ENCODE results near the gene LNX1. TPM values are rescaled to one million over a fixed set of nuclear protein-coding genes. Genes with fewer than 3 reads are reported as not detected.

Gene LNX1
- total and polyA plus RNA-seq, 2 of the 13 experiments (the other 11 are each of a cell fraction or from before 2014, with no cell fraction given), result 0.49 TPM

DNA sequence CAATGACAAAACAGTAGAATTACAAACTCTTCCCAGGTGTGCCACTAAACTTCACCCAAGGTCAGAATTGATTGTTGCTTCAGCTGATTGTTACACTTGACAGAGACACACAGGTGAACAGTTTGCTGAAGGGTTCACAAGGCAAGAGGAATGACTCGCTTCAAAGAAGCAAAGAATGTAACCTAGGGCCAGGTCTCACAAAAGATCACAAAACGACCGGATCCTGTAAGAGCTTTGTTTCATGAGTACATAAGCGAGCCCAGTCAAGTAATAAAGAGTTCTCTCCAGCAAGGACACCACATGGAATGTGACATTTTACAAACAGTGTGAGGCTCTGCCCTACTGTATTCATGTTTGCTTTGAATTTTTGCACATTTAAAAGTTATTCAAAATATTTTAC lies 9.1 kb downstream of the LNX1 start (continued):
- TF ChIP-seq PPARG (CRISPR knock-in tag; conservative IDR thresholded peaks at IDR 0.05) (no peak), MED8 (CRISPR knock-in tag; IDR thresholded peaks at IDR 0.05; ENCODE audit: insufficient replicate concordance) (no peak), ARNT (IDR thresholded peaks at IDR 0.05) (no peak), SRSF9 (IDR thresholded peaks at IDR 0.05; ENCODE audit: borderline replicate concordance, insufficient read depth, low read depth, low read length, poor library complexity, severe bottlenecking) (no peak), ZFAT (CRISPR knock-in tag; conservative IDR thresholded peaks at IDR 0.05) (no peak), TOE1 (CRISPR knock-in tag; IDR thresholded peaks at IDR 0.05) (no peak), HOXA9 (CRISPR knock-in tag; IDR thresholded peaks at IDR 0.05; ENCODE audit: borderline replicate concordance) (no peak), ATRX (CRISPR knock-in tag; IDR thresholded peaks at IDR 0.05; ENCODE audit: borderline replicate concordance) (no peak), SRY (CRISPR knock-in tag; IDR thresholded peaks at IDR 0.05) (no peak), HNRNPUL1 (IDR thresholded peaks at IDR 0.05; ENCODE audit: low read depth, low read length) (no peak), ZNF329 (CRISPR knock-in tag; IDR thresholded peaks at IDR 0.05; ENCODE audit: low read depth) (no peak), ZNF530 (CRISPR knock-in tag; IDR thresholded peaks at IDR 0.05; ENCODE audit: low read depth) (no peak), MBNL3 (CRISPR knock-in tag; conservative IDR thresholded peaks at IDR 0.05) (no peak), RCOR2 (CRISPR knock-in tag; IDR thresholded peaks at IDR 0.05) (no peak)
- TF ChIP-seq, protein P1, sequence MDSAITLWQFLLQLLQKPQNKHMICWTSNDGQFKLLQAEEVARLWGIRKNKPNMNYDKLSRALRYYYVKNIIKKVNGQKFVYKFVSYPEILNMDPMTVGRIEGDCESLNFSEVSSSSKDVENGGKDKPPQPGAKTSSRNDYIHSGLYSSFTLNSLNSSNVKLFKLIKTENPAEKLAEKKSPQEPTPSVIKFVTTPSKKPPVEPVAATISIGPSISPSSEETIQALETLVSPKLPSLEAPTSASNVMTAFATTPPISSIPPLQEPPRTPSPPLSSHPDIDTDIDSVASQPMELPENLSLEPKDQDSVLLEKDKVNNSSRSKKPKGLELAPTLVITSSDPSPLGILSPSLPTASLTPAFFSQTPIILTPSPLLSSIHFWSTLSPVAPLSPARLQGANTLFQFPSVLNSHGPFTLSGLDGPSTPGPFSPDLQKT (CRISPR knock-in tag; IDR thresholded peaks at IDR 0.05; ENCODE audit: borderline replicate concordance), result no peak
- TF ChIP-seq, protein P2, sequence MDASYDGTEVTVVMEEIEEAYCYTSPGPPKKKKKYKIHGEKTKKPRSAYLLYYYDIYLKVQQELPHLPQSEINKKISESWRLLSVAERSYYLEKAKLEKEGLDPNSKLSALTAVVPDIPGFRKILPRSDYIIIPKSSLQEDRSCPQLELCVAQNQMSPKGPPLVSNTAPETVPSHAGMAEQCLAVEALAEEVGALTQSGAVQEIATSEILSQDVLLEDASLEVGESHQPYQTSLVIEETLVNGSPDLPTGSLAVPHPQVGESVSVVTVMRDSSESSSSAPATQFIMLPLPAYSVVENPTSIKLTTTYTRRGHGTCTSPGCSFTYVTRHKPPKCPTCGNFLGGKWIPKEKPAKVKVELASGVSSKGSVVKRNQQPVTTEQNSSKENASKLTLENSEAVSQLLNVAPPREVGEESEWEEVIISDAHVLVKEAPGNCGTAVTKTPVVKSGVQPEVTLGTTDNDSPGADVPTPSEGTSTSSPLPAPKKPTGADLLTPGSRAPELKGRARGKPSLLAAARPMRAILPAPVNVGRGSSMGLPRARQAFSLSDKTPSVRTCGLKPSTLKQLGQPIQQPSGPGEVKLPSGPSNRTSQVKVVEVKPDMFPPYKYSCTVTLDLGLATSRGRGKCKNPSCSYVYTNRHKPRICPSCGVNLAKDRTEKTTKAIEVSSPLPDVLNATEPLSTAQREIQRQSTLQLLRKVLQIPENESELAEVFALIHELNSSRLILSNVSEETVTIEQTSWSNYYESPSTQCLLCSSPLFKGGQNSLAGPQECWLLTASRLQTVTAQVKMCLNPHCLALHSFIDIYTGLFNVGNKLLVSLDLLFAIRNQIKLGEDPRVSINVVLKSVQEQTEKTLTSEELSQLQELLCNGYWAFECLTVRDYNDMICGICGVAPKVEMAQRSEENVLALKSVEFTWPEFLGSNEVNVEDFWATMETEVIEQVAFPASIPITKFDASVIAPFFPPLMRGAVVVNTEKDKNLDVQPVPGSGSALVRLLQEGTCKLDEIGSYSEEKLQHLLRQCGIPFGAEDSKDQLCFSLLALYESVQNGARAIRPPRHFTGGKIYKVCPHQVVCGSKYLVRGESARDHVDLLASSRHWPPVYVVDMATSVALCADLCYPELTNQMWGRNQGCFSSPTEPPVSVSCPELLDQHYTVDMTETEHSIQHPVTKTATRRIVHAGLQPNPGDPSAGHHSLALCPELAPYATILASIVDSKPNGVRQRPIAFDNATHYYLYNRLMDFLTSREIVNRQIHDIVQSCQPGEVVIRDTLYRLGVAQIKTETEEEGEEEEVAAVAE (CRISPR knock-in tag; IDR thresholded peaks at IDR 0.05; ENCODE audit: borderline replicate concordance), result no peak
- TF ChIP-seq, protein P3, sequence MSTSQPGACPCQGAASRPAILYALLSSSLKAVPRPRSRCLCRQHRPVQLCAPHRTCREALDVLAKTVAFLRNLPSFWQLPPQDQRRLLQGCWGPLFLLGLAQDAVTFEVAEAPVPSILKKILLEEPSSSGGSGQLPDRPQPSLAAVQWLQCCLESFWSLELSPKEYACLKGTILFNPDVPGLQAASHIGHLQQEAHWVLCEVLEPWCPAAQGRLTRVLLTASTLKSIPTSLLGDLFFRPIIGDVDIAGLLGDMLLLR (CRISPR knock-in tag; IDR thresholded peaks at IDR 0.05), result no peak
- TF ChIP-seq, protein P4, sequence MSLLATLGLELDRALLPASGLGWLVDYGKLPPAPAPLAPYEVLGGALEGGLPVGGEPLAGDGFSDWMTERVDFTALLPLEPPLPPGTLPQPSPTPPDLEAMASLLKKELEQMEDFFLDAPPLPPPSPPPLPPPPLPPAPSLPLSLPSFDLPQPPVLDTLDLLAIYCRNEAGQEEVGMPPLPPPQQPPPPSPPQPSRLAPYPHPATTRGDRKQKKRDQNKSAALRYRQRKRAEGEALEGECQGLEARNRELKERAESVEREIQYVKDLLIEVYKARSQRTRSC (CRISPR knock-in tag; IDR thresholded peaks at IDR 0.05; ENCODE audit: low read depth), result no peak
- TF ChIP-seq, protein P5, sequence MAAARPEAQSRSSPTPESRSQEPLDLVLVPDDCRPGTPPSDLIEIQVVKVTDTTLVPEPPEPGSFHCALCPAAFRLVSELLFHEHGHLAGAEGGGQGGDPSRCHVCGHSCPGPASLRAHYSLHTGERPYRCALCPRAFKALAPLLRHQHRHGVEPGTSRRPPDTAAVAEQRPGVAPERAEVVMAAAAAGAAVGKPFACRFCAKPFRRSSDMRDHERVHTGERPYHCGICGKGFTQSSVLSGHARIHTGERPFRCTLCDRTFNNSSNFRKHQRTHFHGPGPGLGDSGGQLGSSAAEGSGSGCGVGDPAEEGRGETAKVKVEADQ (CRISPR knock-in tag; IDR thresholded peaks at IDR 0.05; ENCODE audit: borderline replicate concordance), result no peak
- TF ChIP-seq, protein P6, sequence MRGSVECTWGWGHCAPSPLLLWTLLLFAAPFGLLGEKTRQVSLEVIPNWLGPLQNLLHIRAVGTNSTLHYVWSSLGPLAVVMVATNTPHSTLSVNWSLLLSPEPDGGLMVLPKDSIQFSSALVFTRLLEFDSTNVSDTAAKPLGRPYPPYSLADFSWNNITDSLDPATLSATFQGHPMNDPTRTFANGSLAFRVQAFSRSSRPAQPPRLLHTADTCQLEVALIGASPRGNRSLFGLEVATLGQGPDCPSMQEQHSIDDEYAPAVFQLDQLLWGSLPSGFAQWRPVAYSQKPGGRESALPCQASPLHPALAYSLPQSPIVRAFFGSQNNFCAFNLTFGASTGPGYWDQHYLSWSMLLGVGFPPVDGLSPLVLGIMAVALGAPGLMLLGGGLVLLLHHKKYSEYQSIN (CRISPR knock-in tag; IDR thresholded peaks at IDR 0.05; ENCODE audit: borderline replicate concordance), result no peak
- TF ChIP-seq, protein P7, sequence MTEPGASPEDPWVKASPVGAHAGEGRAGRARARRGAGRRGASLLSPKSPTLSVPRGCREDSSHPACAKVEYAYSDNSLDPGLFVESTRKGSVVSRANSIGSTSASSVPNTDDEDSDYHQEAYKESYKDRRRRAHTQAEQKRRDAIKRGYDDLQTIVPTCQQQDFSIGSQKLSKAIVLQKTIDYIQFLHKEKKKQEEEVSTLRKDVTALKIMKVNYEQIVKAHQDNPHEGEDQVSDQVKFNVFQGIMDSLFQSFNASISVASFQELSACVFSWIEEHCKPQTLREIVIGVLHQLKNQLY (CRISPR knock-in tag; IDR thresholded peaks at IDR 0.05), result no peak

Measured in HepG2 (cell line).